Measurements from ENCODE around the gene CASK. TPM values are rescaled to one million over a fixed set of nuclear protein-coding genes. Genes with fewer than 3 reads are reported as not detected.
"Not testable (repeated sequence)": the region's sequence is repeated elsewhere in the genome, so short reads cannot be mapped to it uniquely, and the experiment has no call there.

The CASK gene
- total and polyA plus RNA-seq, 9 donors: 17.5 to 41.5 (median 25.4) TPM

DNA sequence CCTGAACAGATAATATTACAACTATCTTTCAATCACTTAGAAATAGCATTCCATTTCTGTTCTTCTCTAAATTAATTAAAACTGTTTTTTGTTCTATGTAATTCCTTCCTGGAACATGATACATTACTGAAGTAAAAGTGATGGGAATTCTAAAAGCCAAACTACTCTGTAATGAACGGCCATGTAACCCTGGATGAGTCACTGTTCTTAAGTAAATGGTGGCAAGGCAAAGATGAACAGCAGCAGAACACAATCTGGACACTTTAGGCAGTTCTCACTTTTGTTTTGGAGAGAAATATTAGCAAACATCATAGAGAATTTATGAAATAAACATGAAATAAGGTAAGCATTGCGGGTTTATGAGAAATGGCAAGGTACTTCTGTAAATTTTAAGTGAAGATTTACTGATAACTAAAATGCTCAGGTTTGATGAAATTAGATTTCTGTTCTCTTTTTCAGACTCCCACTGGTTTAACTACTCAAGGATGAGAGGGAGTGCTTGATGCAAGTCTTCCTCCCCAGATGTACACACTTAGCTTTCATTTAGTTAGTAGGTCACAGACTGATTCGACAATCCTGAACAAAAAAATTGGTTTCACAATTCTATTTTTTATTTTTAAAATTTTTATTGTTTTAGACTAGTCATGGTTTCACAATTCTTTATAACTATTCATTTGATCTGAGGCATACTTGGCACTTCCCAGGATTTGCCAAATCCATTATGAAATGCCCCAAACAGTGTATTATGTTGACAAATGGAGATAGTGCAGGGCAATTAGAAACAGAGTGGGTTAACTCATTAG lies 200.3 kb downstream of the CASK start:
- WGBS (ENCODE audit: insufficient coverage): no CpG with 5 or more reads among the region's 3 CpGs
- H3K4me3 ChIP-seq (ENCODE audit: low read length): no peak overlapping the region
- H3K36me3 ChIP-seq (ENCODE audit: control insufficient read depth, insufficient read depth, low read length): no peaks in the 10 kb centered on the region
- H3K9me3 ChIP-seq (replicated peaks; ENCODE audit: control insufficient read depth, low read depth, low read length): peaks cover 2% of the 10 kb centered on the region
- peaks cover 11% of the 10 kb centered on the region for H3K27me3 ChIP-seq (ENCODE audit: control insufficient read depth, insufficient read depth, low read length)
- DNase-seq: no peak
- no peaks in the 10 kb centered on the region for H3K4me1 ChIP-seq (ENCODE audit: control insufficient read depth, insufficient read depth, low read length)
- no peak overlapping the region for H3K27ac ChIP-seq (ENCODE audit: low read length)

- Histone ChIP-seq H3K36me3 (ENCODE audit: control insufficient read depth, insufficient read depth, low read length) (no peaks in the 10 kb centered on the region), H3K4me1 (ENCODE audit: control insufficient read depth, insufficient read depth, low read length) (no peaks in the 10 kb centered on the region), H3K9me3 (replicated peaks; ENCODE audit: control insufficient read depth, low read depth, low read length) (peaks cover 4% of the 10 kb centered on the region), H3K4me3 (ENCODE audit: low read length) (no peak overlapping the region), H3K27ac (ENCODE audit: low read length) (no peak overlapping the region), H3K27me3 (ENCODE audit: control insufficient read depth, insufficient read depth, low read length) (peaks cover 11% of the 10 kb centered on the region)
- DNase-seq: no peak
- WGBS (ENCODE audit: insufficient coverage): 89% methylated on average over 3 of the region's 3 CpGs
Measured at GRCh38 chrX:41722214-41722613, 201.1 kb downstream of the CASK start.

GRCh38 chrX:41721590-41721989 lies 201.8 kb downstream of the CASK start:
- H3K9me3 ChIP-seq (replicated peaks; ENCODE audit: control insufficient read depth, low read depth, low read length): peaks cover 8% of the 10 kb centered on the region
- H3K4me1 ChIP-seq (ENCODE audit: control insufficient read depth, insufficient read depth, low read length): no peaks in the 10 kb centered on the region
- no peak overlapping the region for H3K27ac ChIP-seq (ENCODE audit: low read length)
- no peak overlapping the region for H3K4me3 ChIP-seq (ENCODE audit: low read length)
- H3K27me3 ChIP-seq (ENCODE audit: control insufficient read depth, insufficient read depth, low read length): peaks cover 16% of the 10 kb centered on the region
- 73% methylated on average over 1 of the region's 1 CpG for WGBS (ENCODE audit: insufficient coverage)
- no peaks in the 10 kb centered on the region for H3K36me3 ChIP-seq (ENCODE audit: control insufficient read depth, insufficient read depth, low read length)
- DNase-seq: no peak

DNA sequence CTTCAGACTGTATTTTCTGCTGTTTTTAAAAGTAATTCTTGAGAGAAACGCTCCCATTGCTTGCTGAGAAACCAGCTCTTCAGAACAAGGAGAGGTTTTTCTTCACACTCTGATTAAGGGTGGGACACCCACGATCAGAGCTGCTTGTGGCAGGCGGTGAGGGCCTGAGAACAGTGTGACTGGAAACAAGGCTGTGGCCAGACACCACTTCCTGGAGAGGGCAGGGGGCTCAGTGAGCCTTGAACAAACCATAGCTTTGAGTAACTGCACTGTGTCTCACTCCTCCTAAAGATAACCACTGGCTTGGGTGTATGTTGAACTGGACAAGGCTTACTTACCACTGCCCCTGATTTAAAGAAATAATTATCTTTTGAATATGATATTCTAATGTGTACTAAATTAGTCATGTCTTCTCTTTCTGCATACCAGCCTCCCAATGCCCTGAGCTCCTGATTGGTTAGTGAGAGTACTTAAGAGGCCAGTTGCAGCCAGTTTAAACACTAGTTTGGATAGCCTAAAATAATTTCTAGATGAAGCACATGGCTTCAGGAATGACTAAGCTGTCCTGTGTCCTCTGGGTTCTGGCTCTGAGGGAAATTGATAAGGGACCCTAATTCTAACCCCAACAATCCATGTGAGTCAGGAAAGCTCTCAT lies 203.1 kb downstream of the CASK start:
- Histone ChIP-seq H3K4me1 (ENCODE audit: control insufficient read depth, insufficient read depth, low read length) (no peaks in the 10 kb centered on the region), H3K4me3 (ENCODE audit: low read length) (no peak overlapping the region), H3K36me3 (ENCODE audit: control insufficient read depth, insufficient read depth, low read length) (no peaks in the 10 kb centered on the region), H3K9me3 (replicated peaks; ENCODE audit: control insufficient read depth, low read depth, low read length) (peaks cover 8% of the 10 kb centered on the region), H3K27me3 (ENCODE audit: control insufficient read depth, insufficient read depth, low read length) (peaks cover 11% of the 10 kb centered on the region), H3K27ac (ENCODE audit: low read length) (no peak overlapping the region)
- no peak for DNase-seq
- WGBS (ENCODE audit: insufficient coverage): no CpG with 5 or more reads among the region's 3 CpGs

GRCh38 chrX:41719610-41720009 lies 203.7 kb downstream of the CASK start:
- 70% methylated on average over 5 of the region's 6 CpGs for WGBS (ENCODE audit: insufficient coverage)
- not testable (repeated sequence) for H3K4me3 ChIP-seq (ENCODE audit: low read length); H3K27ac ChIP-seq (ENCODE audit: low read length); DNase-seq; H3K36me3 ChIP-seq (ENCODE audit: control insufficient read depth, insufficient read depth, low read length); H3K9me3 ChIP-seq (replicated peaks; ENCODE audit: control insufficient read depth, low read depth, low read length); H3K4me1 ChIP-seq (ENCODE audit: control insufficient read depth, insufficient read depth, low read length)
- H3K27me3 ChIP-seq (ENCODE audit: control insufficient read depth, insufficient read depth, low read length): peaks cover 11% of the 10 kb centered on the region

- peaks cover 8% of the 10 kb centered on the region for H3K9me3 ChIP-seq (replicated peaks; ENCODE audit: control insufficient read depth, low read depth, low read length)
- H3K4me1 ChIP-seq (ENCODE audit: control insufficient read depth, insufficient read depth, low read length): no peaks in the 10 kb centered on the region
- H3K36me3 ChIP-seq (ENCODE audit: control insufficient read depth, insufficient read depth, low read length): no peaks in the 10 kb centered on the region
- WGBS (ENCODE audit: insufficient coverage): 89% methylated on average over 4 of the region's 4 CpGs
- no peak for DNase-seq
- H3K27me3 ChIP-seq (ENCODE audit: control insufficient read depth, insufficient read depth, low read length): peaks cover 11% of the 10 kb centered on the region
- no peak overlapping the region for H3K4me3 ChIP-seq (ENCODE audit: low read length)
- no peak overlapping the region for H3K27ac ChIP-seq (ENCODE audit: low read length)
Measured at GRCh38 chrX:41718481-41719235, 204.7 kb downstream of the CASK start.

DNA sequence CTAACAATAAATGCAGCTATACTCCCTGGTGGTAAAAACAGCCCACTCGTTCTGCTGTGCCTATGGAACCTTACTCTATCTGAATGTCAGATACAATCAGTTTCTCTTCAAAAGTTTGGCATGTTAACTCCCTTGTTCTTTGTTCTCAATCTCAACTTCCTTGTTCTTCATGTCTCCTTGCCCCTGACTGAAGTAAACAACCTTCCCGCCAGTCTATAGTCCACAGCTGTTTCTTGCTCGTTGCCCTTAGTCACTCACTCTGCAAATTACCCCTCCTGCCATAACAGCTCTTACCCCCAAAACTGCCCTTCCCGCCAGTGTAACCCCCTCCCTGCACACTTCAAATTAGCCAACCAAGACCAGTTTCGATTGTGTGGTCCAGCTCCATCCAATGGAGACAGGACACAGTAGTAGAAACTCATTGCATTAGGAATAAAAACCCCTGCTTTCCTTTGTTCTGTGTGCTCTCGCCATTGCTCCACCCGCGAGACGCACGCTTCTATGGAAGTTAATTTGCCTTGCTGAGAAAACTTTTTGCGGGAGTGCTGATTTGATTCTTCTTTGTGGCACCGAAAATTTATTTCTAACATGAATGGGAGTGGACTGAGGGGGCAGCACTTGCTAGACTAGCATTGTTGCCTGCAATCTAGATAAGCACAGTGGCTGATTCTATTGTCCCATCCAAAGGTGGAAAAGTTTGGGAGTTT lies 206.4 kb downstream of the CASK start:
- Histone ChIP-seq H3K9me3 (replicated peaks; ENCODE audit: control insufficient read depth, low read depth, low read length) (peaks cover 8% of the 10 kb centered on the region), H3K27ac (ENCODE audit: low read length) (no peak overlapping the region), H3K4me1 (ENCODE audit: control insufficient read depth, insufficient read depth, low read length) (no peaks in the 10 kb centered on the region), H3K27me3 (ENCODE audit: control insufficient read depth, insufficient read depth, low read length) (peaks cover 15% of the 10 kb centered on the region), H3K36me3 (ENCODE audit: control insufficient read depth, insufficient read depth, low read length) (no peaks in the 10 kb centered on the region), H3K4me3 (ENCODE audit: low read length) (no peak overlapping the region)
- no peak for DNase-seq
- 89% methylated on average over 12 of the region's 12 CpGs for WGBS (ENCODE audit: insufficient coverage)

DNA sequence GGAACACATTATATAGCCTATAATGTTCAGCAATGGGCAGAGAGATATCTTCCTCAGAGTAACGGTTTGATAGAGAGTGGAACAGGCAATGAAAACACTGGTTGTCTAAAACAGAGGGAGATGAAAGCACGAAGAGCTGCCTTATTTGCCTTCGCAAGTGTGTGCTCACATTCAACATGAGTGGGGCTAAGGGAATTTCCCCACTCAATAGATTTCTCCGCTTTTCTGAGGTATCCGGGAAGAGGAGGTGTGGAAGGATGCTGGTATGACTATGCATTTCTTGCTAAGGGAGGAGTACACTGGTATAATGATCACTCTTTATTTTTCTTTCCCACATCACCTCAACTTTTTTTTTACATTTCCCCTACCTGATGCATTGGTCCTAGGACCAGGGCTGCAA lies 207.1 kb downstream of the CASK start:
- no peak for DNase-seq
- H3K36me3 ChIP-seq (ENCODE audit: control insufficient read depth, insufficient read depth, low read length): no peaks in the 10 kb centered on the region
- 80% methylated on average over 1 of the region's 5 CpGs for WGBS (ENCODE audit: insufficient coverage)
- no peak overlapping the region for H3K4me3 ChIP-seq (ENCODE audit: low read length)
- no peaks in the 10 kb centered on the region for H3K4me1 ChIP-seq (ENCODE audit: control insufficient read depth, insufficient read depth, low read length)
- H3K27me3 ChIP-seq (ENCODE audit: control insufficient read depth, insufficient read depth, low read length): peaks cover 18% of the 10 kb centered on the region
- no peak overlapping the region for H3K27ac ChIP-seq (ENCODE audit: low read length)
- H3K9me3 ChIP-seq (replicated peaks; ENCODE audit: control insufficient read depth, low read depth, low read length): peaks cover 8% of the 10 kb centered on the region

- no peaks in the 10 kb centered on the region for H3K4me1 ChIP-seq (ENCODE audit: control insufficient read depth, insufficient read depth, low read length)
- no peak overlapping the region for H3K27ac ChIP-seq (ENCODE audit: low read length)
- H3K27me3 ChIP-seq (ENCODE audit: control insufficient read depth, insufficient read depth, low read length): peaks cover 17% of the 10 kb centered on the region
- no peaks in the 10 kb centered on the region for H3K9me3 ChIP-seq (replicated peaks; ENCODE audit: control insufficient read depth, low read depth, low read length)
- 79% methylated on average over 5 of the region's 5 CpGs for WGBS (ENCODE audit: insufficient coverage)
- H3K4me3 ChIP-seq (ENCODE audit: low read length): no peak overlapping the region
- no peaks in the 10 kb centered on the region for H3K36me3 ChIP-seq (ENCODE audit: control insufficient read depth, insufficient read depth, low read length)
- DNase-seq: no peak
Measured at GRCh38 chrX:41711021-41711667, 212.2 kb downstream of the CASK start.

Data from muscle of leg (tissue), 11 donors.